PC-3 (cell line): ENCODE data around the gene PDE2A. TPM values are rescaled to one million over a fixed set of nuclear protein-coding genes. Genes with fewer than 3 reads are reported as not detected.
A peak's percentile ranks its signal among the peaks of the same experiment; 100 is the strongest.

ENCODE experiments used
- ATAC-seq: fragments of 200-7000 bp; cut with Tn5 transposase; 2 replicates; pipeline ENCODE4 v1.9.1; 2020; ENCODE audit warnings: mild to moderate bottlenecking, moderate library complexity
- BruUV-seq: library from RNA; stranded (reverse); fragments of 400-500 nt; replicated peaks from 2 replicates; lab custom pipeline; 2021; lab: Mats Ljungman, UMichigan
- CTCF ChIA-PET: fragments of 300-600 bp; sonication (Branson Sonifier 250); formaldehyde crosslinking; loops from one replicate; lab custom pipeline; 2022; ENCODE audit warnings: antibody characterized with exemption; lab: Charles Lee
- POLR2A ChIA-PET: fragments of 300-600 bp; sonication (Branson Sonifier 250); formaldehyde crosslinking; loops from one replicate; lab custom pipeline; 2022; ENCODE audit warnings: antibody characterized with exemption; ENCODE audit not compliant: unreplicated experiment; lab: Charles Lee
- DNase-seq: peaks from one replicate; pipeline ENCODE4 v3.0.0-alpha.2; 2015
- H2AFZ ChIP-seq: fragments of 300-600 bp; sonication (generic); 2 replicates; pipeline ENCODE4 v1.6.0; 2016; ENCODE audit warnings: antibody characterized with exemption, low read length
- H3F3A ChIP-seq: fragments of 300-600 bp; sonication (generic); one replicate; pipeline ENCODE4 v1.6.0; 2017; ENCODE audit warnings: antibody characterized with exemption, low read length, control low read depth, mild to moderate bottlenecking; ENCODE audit not compliant: unreplicated experiment
- H3K27ac ChIP-seq: fragments of 300-600 bp; sonication (generic); 2 replicates; pipeline ENCODE4 v1.5.1; 2016; ENCODE audit warnings: mild to moderate bottlenecking, low read length
- H3K27me3 ChIP-seq: fragments of 300-600 bp; sonication (generic); 2 replicates; pipeline ENCODE4 v1.6.1; 2016; ENCODE audit warnings: low read length, mixed read lengths
- H3K36me3 ChIP-seq: fragments of 300-600 bp; sonication (generic); 2 replicates; pipeline ENCODE4 v1.6.1; 2016; ENCODE audit warnings: low read depth, mixed run types, low read length, mixed read lengths
- H3K4me1 ChIP-seq: fragments of 300-600 bp; sonication (generic); 2 replicates; pipeline ENCODE4 v1.5.1; 2016; ENCODE audit warnings: low read length; ENCODE audit not compliant: insufficient read depth
- H3K4me2 ChIP-seq: fragments of 300-600 bp; sonication (generic); 2 replicates; pipeline ENCODE4 v1.6.0; 2016; ENCODE audit warnings: low read length
- H3K4me3 ChIP-seq: fragments of 300-600 bp; sonication (generic); 2 replicates; pipeline ENCODE4 v1.5.1; 2016; ENCODE audit warnings: mild to moderate bottlenecking, low read length, mixed read lengths
- H3K79me2 ChIP-seq: fragments of 300-600 bp; sonication (generic); 2 replicates; pipeline ENCODE4 v1.6.1; 2017; ENCODE audit warnings: low read length, mixed read lengths
- H3K9ac ChIP-seq: fragments of 300-600 bp; sonication (generic); 2 replicates; pipeline ENCODE4 v1.6.0; 2016; ENCODE audit warnings: mild to moderate bottlenecking, low read length
- H3K9me2 ChIP-seq: fragments of 300-600 bp; sonication (generic); replicated peaks from 2 replicates; pipeline ENCODE4 v1.6.1; 2016; ENCODE audit warnings: mixed run types, low read length, mixed read lengths
- H3K9me3 ChIP-seq: fragments of 300-600 bp; sonication (generic); 2 replicates; pipeline ENCODE4 v1.6.1; 2016; ENCODE audit warnings: low read length, mixed read lengths
- H4K20me1 ChIP-seq: fragments of 300-600 bp; sonication (generic); 2 replicates; pipeline ENCODE4 v1.6.1; 2016; ENCODE audit warnings: low read length, mixed read lengths
- EZH2 ChIP-seq: fragments of 300-600 bp; sonication (generic); IDR thresholded peaks from one replicate; pipeline ENCODE4 v1.6.1; 2017; ENCODE audit warnings: antibody characterized with exemption, mild to moderate bottlenecking, low read length; ENCODE audit not compliant: unreplicated experiment
- EZH2phosphoT487 ChIP-seq: fragments of 300-600 bp; sonication (generic); IDR thresholded peaks from 2 replicates; pipeline ENCODE4 v1.6.1; 2018; ENCODE audit warnings: mild to moderate bottlenecking, antibody characterized with exemption, low read length, borderline replicate concordance
- intact Hi-C: fragments of 100-400 bp; cut with micrococcal nuclease; formaldehyde crosslinking; loops from 2 replicates; pipeline ENCODE4 v1.9.0; 2023
- total RNA-seq: library from RNA; depleted of rRNA; stranded (reverse); fragments of >200 nt; gene quantifications from 2 replicates; pipeline ENCODE4 v1.2.3, GENCODE V29; 2014
- TF ChIP-seq, protein P1 (sequence below): fragments of 300-600 bp; sonication (generic); conservative IDR thresholded peaks from 2 replicates; pipeline ENCODE4 v1.5.1; 2017; ENCODE audit warnings: antibody characterized with exemption, low read depth, mild to moderate bottlenecking, low read length

Gene PDE2A
- total RNA-seq, 1 experiment from 2014 or later: 2.6 TPM

DNA sequence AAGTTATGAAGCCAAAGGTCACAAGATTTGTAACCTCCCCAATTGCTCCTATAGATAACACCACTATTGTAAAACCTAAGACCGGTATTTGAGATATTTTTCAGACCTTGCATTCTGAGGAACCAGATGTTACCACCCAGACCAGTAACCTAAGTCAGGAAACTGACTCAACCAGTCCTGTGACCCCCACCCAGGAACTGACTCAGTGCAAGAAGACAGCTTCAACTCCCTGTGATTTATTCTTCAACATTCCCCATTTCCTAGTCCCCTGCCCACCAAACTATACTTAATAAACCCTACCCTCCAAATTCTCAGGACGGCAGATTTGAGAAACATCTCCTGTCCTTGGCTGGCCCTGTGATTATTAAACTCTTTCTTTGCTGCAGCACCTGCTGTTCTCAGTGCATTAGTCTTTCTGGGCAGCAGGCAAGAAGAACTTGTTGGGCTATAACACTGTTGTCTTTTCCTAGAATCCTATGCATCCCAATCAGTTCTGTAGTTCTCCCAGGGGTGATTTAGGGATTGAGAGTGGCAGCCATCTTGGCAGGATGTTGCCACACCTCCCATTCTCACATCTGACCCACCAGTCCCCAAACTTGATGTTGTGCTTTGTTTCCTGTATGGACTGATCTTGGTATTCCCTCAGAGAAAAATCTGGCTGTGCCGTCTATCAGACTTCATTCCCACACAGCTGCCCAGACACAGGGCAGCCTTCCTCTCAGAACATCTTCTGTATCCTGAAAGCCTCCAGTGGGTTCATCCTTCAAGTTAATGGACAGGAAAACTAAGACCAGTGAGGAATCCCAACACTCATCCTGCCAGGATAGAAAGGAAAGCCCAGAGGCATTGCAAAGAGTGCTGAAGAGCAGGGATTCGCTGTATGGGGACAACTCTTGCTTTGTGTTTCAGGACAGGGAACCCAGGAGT lies 104.0 kb downstream of the PDE2A start:
- ChIA-PET CTCF (no interaction called here), POLR2A (no interaction called here)
- Histone ChIP-seq H3K9me3 (no peaks in the 10 kb centered on the region), H3K4me3 (peak overlapping the region; percentile 14; the same call in 1 of the 2 replicates), H3K79me2 (no peaks in the 10 kb centered on the region), H3K36me3 (no peaks in the 10 kb centered on the region), H3K9me2 (no peaks in the 10 kb centered on the region), H3K27me3 (0 out of 2 replicates have a peak, but pooled peaks cover 2% of the 10 kb centered on the region), H3K4me1 (peaks cover 25% of the 10 kb centered on the region), H3K4me2 (peak overlapping the region; percentile 72), H3F3A (no peaks in the 10 kb centered on the region), H3K9ac (peak overlapping the region; percentile 65), H3K27ac (peak overlapping the region; percentile 89), H2AFZ (peak overlapping the region; percentile 31), H4K20me1 (no peaks in the 10 kb centered on the region)
- TF ChIP-seq, protein P1, sequence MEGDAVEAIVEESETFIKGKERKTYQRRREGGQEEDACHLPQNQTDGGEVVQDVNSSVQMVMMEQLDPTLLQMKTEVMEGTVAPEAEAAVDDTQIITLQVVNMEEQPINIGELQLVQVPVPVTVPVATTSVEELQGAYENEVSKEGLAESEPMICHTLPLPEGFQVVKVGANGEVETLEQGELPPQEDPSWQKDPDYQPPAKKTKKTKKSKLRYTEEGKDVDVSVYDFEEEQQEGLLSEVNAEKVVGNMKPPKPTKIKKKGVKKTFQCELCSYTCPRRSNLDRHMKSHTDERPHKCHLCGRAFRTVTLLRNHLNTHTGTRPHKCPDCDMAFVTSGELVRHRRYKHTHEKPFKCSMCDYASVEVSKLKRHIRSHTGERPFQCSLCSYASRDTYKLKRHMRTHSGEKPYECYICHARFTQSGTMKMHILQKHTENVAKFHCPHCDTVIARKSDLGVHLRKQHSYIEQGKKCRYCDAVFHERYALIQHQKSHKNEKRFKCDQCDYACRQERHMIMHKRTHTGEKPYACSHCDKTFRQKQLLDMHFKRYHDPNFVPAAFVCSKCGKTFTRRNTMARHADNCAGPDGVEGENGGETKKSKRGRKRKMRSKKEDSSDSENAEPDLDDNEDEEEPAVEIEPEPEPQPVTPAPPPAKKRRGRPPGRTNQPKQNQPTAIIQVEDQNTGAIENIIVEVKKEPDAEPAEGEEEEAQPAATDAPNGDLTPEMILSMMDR: no peak
- no peak for TF ChIP-seq EZH2
- TF ChIP-seq EZH2phosphoT487: no peak
- TSS peak; percentile 58 for BruUV-seq
- ATAC-seq: peak; percentile 88
- intact Hi-C loops: no loop called here
- DNase-seq: peak; percentile 93

- DNase-seq (peak; percentile 57), ATAC-seq (peak; percentile 30; the same call in 1 of the 2 replicates)
- H3K79me2 ChIP-seq: no peaks in the 10 kb centered on the region
- H3K27me3 ChIP-seq: peaks cover 15% of the 10 kb centered on the region
- ChIA-PET CTCF (no interaction called here), POLR2A (no interaction called here)
- intact Hi-C loops: no loop called here
- no peaks in the 10 kb centered on the region for H3K9me2 ChIP-seq
- H3F3A ChIP-seq: no peaks in the 10 kb centered on the region
- H3K4me3 ChIP-seq: no peak overlapping the region
- no peaks in the 10 kb centered on the region for H3K36me3 ChIP-seq
- TF ChIP-seq EZH2phosphoT487: no peak
- TF ChIP-seq, protein P1: no peak
- TF ChIP-seq EZH2: no peak
- peak overlapping the region; percentile 5; the same call in 1 of the 2 replicates for H3K4me2 ChIP-seq
- H2AFZ ChIP-seq: no peak overlapping the region
- no peaks in the 10 kb centered on the region for H3K9me3 ChIP-seq
- H3K27ac ChIP-seq: peak overlapping the region; percentile 89
- peak overlapping the region; percentile 35; the same call in 1 of the 2 replicates for H3K9ac ChIP-seq
- no TSS peak for BruUV-seq
- H3K4me1 ChIP-seq: peaks cover 25% of the 10 kb centered on the region
- H4K20me1 ChIP-seq: no peaks in the 10 kb centered on the region
Measured at GRCh38 chr11:72568861-72569260, 105.4 kb downstream of the PDE2A start.
